IPS-18c (cell line): ENCODE data around the gene SLC12A8.

ENCODE experiments used
- H3K4me3 ChIP-seq: 2 replicates; pipeline ENCODE4 v1.7.0; 2013; ENCODE audit warnings: low read depth, mild to moderate bottlenecking, low read length, moderate library complexity; ENCODE audit not compliant: insufficient read depth
- H3K9me3 ChIP-seq: one replicate; pipeline ENCODE4 v1.6.1; 2013; ENCODE audit warnings: mild to moderate bottlenecking, low read length, moderate library complexity; ENCODE audit not compliant: control insufficient read depth, insufficient read depth

SLC12A8 gene

GRCh38 chr3:125194061-125194848, 18.3 kb downstream of the SLC12A8 start:
- H3K4me3 ChIP-seq, result no peak overlapping the region

GRCh38 chr3:125192190-125193035, 20.1 kb downstream of the SLC12A8 start:
- H3K9me3 ChIP-seq, result no peaks in the 10 kb centered on the region
- H3K4me3 ChIP-seq, result no peak overlapping the region

More at GRCh38 chr3:125194061-125194848, 18.3 kb downstream of the SLC12A8 start:
- H3K9me3 ChIP-seq, result no peaks in the 10 kb centered on the region

- Histone ChIP-seq H3K4me3 (no peak overlapping the region), H3K9me3 (no peaks in the 10 kb centered on the region)
Observed at GRCh38 chr3:125191730-125192129, 20.8 kb downstream of the SLC12A8 start.

GRCh38 chr3:125191256-125191655, 21.3 kb downstream of the SLC12A8 start:
- Histone ChIP-seq H3K4me3 (no peak overlapping the region), H3K9me3 (no peaks in the 10 kb centered on the region)

GRCh38 chr3:125190786-125191185, 21.8 kb downstream of the SLC12A8 start:
- no peak overlapping the region for H3K4me3 ChIP-seq

GRCh38 chr3:125189378-125190165, 23.0 kb downstream of the SLC12A8 start:
- Histone ChIP-seq H3K4me3 (no peak overlapping the region), H3K9me3 (no peaks in the 10 kb centered on the region)

More at GRCh38 chr3:125190786-125191185, 21.8 kb downstream of the SLC12A8 start:
- H3K9me3 ChIP-seq, result no peaks in the 10 kb centered on the region

GRCh38 chr3:125188955-125189354, 23.6 kb downstream of the SLC12A8 start:
- no peak overlapping the region for H3K4me3 ChIP-seq
- no peaks in the 10 kb centered on the region for H3K9me3 ChIP-seq

GRCh38 chr3:125187599-125187910, 25.0 kb downstream of the SLC12A8 start:
- H3K4me3 ChIP-seq, result no peak overlapping the region
- no peaks in the 10 kb centered on the region for H3K9me3 ChIP-seq

GRCh38 chr3:125186800-125187598, 25.5 kb downstream of the SLC12A8 start:
- Histone ChIP-seq H3K4me3 (no peak overlapping the region), H3K9me3 (no peaks in the 10 kb centered on the region)

GRCh38 chr3:125186261-125186787, 26.2 kb downstream of the SLC12A8 start:
- Histone ChIP-seq H3K4me3 (no peak overlapping the region), H3K9me3 (no peaks in the 10 kb centered on the region)

GRCh38 chr3:125185805-125186204, 26.7 kb downstream of the SLC12A8 start:
- Histone ChIP-seq H3K9me3 (no peaks in the 10 kb centered on the region), H3K4me3 (no peak overlapping the region)

- H3K9me3 ChIP-seq, result no peaks in the 10 kb centered on the region
- H3K4me3 ChIP-seq, result no peak overlapping the region
Observed at GRCh38 chr3:125179884-125180240, 32.7 kb downstream of the SLC12A8 start.

GRCh38 chr3:125179143-125179883, 33.2 kb downstream of the SLC12A8 start:
- no peaks in the 10 kb centered on the region for H3K9me3 ChIP-seq
- no peak overlapping the region for H3K4me3 ChIP-seq

- no peaks in the 10 kb centered on the region for H3K9me3 ChIP-seq
- no peak overlapping the region for H3K4me3 ChIP-seq
Observed at GRCh38 chr3:125177746-125178145, 34.8 kb downstream of the SLC12A8 start.

- Histone ChIP-seq H3K4me3 (no peak overlapping the region), H3K9me3 (no peaks in the 10 kb centered on the region)
Observed at GRCh38 chr3:125175295-125176078, 37.1 kb downstream of the SLC12A8 start.
